Activated CD4-positive, alpha-beta T cell treated with anti-CD3 and anti-CD28 coated beads for 36 hours (primary cell): ENCODE results near the gene EMC9. TPM values are rescaled to one million over a fixed set of nuclear protein-coding genes. Genes with fewer than 3 reads are reported as not detected.
A peak's percentile ranks its signal among the peaks of the same experiment; 100 is the strongest.

Experiments used
- ATAC-seq: fragments of 200-7000 bp; cut with Tn5 transposase; one replicate; pipeline ENCODE4 v1.10.0; 2021; ENCODE audit warnings: mild to moderate bottlenecking, moderate library complexity
- CTCF ChIA-PET: fragments of 350-600 bp; sonication (Branson Sonifier 250); formaldehyde crosslinking; loops from one replicate; lab custom pipeline; 2021; ENCODE audit warnings: antibody characterized with exemption; lab: Charles Lee
- POLR2A ChIA-PET: fragments of 350-600 bp; sonication (Branson Sonifier 250); formaldehyde crosslinking; loops from one replicate; lab custom pipeline; 2021; ENCODE audit warnings: antibody characterized with exemption, inconsistent platforms; lab: Charles Lee
- DNase-seq: peaks from one replicate; pipeline ENCODE4 v3.0.0-alpha.2; 2020
- H3K27ac Mint-ChIP-seq: one replicate; pipeline ENCODE4 v1.8.0; 2021; ENCODE audit warnings: mixed read lengths
- H3K27me3 Mint-ChIP-seq: one replicate; pipeline ENCODE4 v1.8.0; 2021; ENCODE audit warnings: mixed read lengths
- H3K36me3 Mint-ChIP-seq: one replicate; pipeline ENCODE4 v1.8.0; 2021; ENCODE audit warnings: low read depth, mixed read lengths
- H3K4me1 Mint-ChIP-seq: one replicate; pipeline ENCODE4 v1.8.0; 2021; ENCODE audit warnings: mixed read lengths
- H3K4me3 Mint-ChIP-seq: one replicate; pipeline ENCODE4 v1.8.0; 2021; ENCODE audit warnings: mild to moderate bottlenecking, moderate library complexity, mixed read lengths
- H3K9me3 Mint-ChIP-seq: one replicate; pipeline ENCODE4 v1.8.0; 2021; ENCODE audit warnings: low read depth, mixed read lengths
- intact Hi-C, 2 experiments: fragments of 100-400 bp; cut with DNase I in 1 of 2; cut with micrococcal nuclease in 1 of 2; formaldehyde crosslinking; loops; one replicate each; pipeline versions ENCODE4 v1.14.2 to v1.15.1; 2022 to 2024; cut with DNase I, micrococcal nuclease
- total RNA-seq, 2 experiments: library from RNA; stranded (reverse); gene quantifications; one replicate each; pipeline ENCODE4 v1.2.3, GENCODE V29; 2021

The EMC9 gene, protein sequence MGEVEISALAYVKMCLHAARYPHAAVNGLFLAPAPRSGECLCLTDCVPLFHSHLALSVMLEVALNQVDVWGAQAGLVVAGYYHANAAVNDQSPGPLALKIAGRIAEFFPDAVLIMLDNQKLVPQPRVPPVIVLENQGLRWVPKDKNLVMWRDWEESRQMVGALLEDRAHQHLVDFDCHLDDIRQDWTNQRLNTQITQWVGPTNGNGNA
- 10 to 100 TPM; 36.9 to 46.7 TPM for total RNA-seq

DNA sequence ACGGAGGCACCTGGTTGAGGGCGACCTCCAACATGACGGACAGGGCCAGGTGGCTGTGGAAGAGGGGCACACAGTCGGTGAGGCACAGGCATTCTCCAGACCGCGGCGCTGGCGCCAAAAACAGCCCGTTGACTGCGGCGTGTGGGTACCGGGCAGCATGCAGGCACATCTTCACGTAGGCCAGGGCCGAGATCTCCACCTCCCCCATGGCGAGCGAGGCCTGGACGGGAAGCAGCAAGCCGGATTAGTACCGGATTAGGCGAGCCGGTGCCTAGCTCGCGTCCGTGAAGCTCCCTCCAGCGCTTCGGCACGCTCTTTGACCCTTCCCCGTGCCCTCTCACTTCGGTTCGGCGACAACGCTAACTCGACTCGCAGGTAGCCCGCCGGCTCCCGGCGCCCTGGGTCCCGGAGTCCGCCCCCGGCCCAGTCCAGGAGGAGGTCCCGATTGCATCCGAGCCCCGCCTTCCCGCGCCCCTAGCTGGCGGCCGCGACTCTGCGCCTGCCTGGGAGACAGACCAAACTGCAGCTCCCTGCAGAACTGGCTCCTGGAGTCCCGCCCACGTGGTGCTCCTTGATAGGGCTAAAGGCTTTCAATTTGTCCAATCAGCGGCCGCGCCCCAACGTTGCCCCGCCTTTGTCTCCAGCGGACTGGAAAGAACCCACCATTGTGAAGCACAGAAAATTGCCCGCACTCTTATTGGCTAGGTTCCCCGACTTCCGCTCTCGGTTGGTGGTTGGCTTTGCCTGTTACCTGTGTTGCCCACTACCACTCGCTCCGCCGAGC lies at the start of gene EMC9:
Gene EMC9, minus strand, starts transcription at position 495 of the 784 bp plus-strand sequence. Its CDS starts 287 bp downstream, at position 208.
- Mint-ChIP-seq H3K27ac (peak within 1 kb of the TSS; percentile 97), H3K4me3 (peak within 1 kb of the TSS; percentile 88), H3K4me1 (peaks cover 66% of the 10 kb centered on the region), H3K36me3 (peaks cover 84% of the 10 kb centered on the region), H3K27me3 (no peaks in the 10 kb centered on the region), H3K9me3 (no peaks in the 10 kb centered on the region)
- DNase-seq (peak; percentile 100), ATAC-seq (peak; percentile 87)
- ChIA-PET CTCF (interaction anchor here (0.5 to 1.6 kb wide), 9 partner anchors 20 to 167 kb away, joined by 3 to 15 read pairs (median 3); partner anchors contain the start of genes CIDEB, DCAF11, IRF9 and NRL), POLR2A (interaction anchor here (0.6 to 1.9 kb wide), 14 partner anchors 10 to 289 kb away, joined by 3 to 19 read pairs (median 5); partner anchors contain the start of genes CHMP4A, DCAF11, IRF9 and KHNYN)
- intact Hi-C loops = loop anchor here (1.0 to 10.0 kb wide), 13 partner anchors 20 to 1106 kb away; partner anchors contain the start of genes DCAF11 (in 2 of the 2), GMPR2 (in 2 of the 2), IRF9 (in 2 of the 2) and NEDD8 (in 2 of the 2)

DNA sequence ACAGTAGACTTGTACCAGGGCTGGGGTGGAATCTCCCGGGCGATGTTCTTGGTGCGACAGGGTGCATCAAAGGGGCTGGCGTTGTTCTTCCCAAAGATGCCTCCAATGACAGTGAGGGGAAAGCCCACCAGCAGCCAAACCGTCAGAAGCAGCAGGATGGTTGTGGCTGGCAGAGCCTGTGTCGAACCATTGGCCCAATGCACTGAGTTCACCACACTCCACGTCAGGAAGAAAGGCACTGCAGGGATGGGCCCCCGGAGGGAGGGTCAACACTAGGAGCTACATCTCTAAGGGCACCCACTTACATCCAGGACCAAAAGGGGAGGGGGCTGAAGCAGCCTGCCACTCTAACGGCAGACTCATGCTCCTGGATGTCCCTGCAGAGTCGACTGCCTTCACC lies 49.0 kb upstream of the EMC9 start:
- DNase-seq (no peak), ATAC-seq (no peak)
- no peak overlapping the region for H3K4me3 Mint-ChIP-seq
- POLR2A ChIA-PET = no interaction called here
- H3K27ac Mint-ChIP-seq = no peak overlapping the region
- no peaks in the 10 kb centered on the region for H3K9me3 Mint-ChIP-seq
- CTCF ChIA-PET = interaction anchor here (0.7 to 2.7 kb wide), 3 partner anchors 22 to 83 kb away, joined by 4 to 13 read pairs (median 5); partner anchors contain the start of genes CHMP4A and TINF2
- peaks cover 53% of the 10 kb centered on the region for H3K4me1 Mint-ChIP-seq
- H3K27me3 Mint-ChIP-seq = no peaks in the 10 kb centered on the region
- peaks cover 42% of the 10 kb centered on the region for H3K36me3 Mint-ChIP-seq
- intact Hi-C loops = no loop called here

DNA sequence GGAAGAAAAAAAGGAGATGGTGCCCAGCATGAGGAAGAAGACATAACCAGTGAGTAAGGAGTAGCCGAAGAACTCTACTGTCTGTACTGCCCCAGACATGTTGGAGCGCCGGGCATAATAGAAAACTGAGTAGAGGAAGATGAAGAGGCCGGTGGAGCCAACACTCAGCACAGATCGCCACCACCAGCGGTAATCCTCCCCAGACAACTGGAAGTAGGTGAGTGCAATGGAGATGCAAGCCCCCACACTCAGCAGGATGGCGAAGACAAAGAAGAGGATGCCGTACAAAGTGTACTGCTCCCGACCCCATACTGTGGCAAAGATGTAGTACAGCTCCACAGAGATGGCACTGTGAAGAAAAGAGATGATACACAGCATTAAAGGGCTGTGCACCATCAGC lies 48.1 kb upstream of the EMC9 start:
- H3K4me3 Mint-ChIP-seq = no peak overlapping the region
- ATAC-seq (no peak), DNase-seq (no peak)
- no peaks in the 10 kb centered on the region for H3K27me3 Mint-ChIP-seq
- peaks cover 45% of the 10 kb centered on the region for H3K36me3 Mint-ChIP-seq
- intact Hi-C loops = loop anchor here in 1 of 2 experiments (1.0 to 2.0 kb wide), 3 partner anchors 17 to 75 kb away; partner anchors contain the start of genes DCAF11, NRL, REC8 and TINF2
- POLR2A ChIA-PET = interaction anchor here (0.6 to 1.3 kb wide), 4 partner anchors 21 to 54 kb away, joined by 3 to 10 read pairs (median 3); partner anchors contain the start of genes IRF9, PSME1 and TINF2
- H3K27ac Mint-ChIP-seq = peak overlapping the region; percentile 51
- no peaks in the 10 kb centered on the region for H3K9me3 Mint-ChIP-seq
- peaks cover 46% of the 10 kb centered on the region for H3K4me1 Mint-ChIP-seq
- CTCF ChIA-PET = interaction anchor here (0.5 to 2.7 kb wide), 9 partner anchors 14 to 143 kb away, joined by 3 to 14 read pairs (median 7); partner anchors contain the start of genes CHMP4A, IRF9, TINF2 and TSSK4

DNA sequence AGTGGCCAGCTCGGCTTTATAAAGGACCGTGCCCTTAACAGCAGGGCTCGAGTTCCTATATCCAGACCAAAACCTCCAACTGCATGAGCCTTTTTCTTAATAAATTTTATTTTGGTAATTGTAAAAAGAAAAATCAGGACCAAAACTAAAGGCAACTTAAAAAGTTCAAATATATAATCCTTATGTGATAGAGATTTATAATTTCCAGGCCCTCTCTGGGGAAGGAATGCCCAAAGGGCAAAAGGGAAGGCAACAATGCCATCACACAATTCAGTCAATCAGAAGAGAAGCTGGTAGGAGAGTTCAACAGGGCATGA lies 47.6 kb upstream of the EMC9 start:
- Mint-ChIP-seq H3K4me3 (peak overlapping the region; percentile 89), H3K9me3 (no peaks in the 10 kb centered on the region), H3K27me3 (no peaks in the 10 kb centered on the region), H3K36me3 (peaks cover 42% of the 10 kb centered on the region), H3K4me1 (peaks cover 42% of the 10 kb centered on the region), H3K27ac (peak overlapping the region; percentile 51)
- POLR2A ChIA-PET = interaction anchor here (0.5 to 2.0 kb wide), 11 partner anchors 8 to 242 kb away, joined by 3 to 10 read pairs (median 3); partner anchors contain the start of genes CHMP4A, DCAF11, IRF9 and NRL
- DNase-seq (no peak), ATAC-seq (no peak)
- intact Hi-C loops = loop anchor here in 1 of 2 experiments (1.0 to 2.0 kb wide), 3 partner anchors 16 to 75 kb away; partner anchors contain the start of genes DCAF11, NRL, REC8 and TINF2
- CTCF ChIA-PET = interaction anchor here (0.5 to 2.7 kb wide), 13 partner anchors 13 to 144 kb away, joined by 3 to 14 read pairs (median 4); partner anchors contain the start of genes CHMP4A, IRF9, PSME2 and TINF2

DNA sequence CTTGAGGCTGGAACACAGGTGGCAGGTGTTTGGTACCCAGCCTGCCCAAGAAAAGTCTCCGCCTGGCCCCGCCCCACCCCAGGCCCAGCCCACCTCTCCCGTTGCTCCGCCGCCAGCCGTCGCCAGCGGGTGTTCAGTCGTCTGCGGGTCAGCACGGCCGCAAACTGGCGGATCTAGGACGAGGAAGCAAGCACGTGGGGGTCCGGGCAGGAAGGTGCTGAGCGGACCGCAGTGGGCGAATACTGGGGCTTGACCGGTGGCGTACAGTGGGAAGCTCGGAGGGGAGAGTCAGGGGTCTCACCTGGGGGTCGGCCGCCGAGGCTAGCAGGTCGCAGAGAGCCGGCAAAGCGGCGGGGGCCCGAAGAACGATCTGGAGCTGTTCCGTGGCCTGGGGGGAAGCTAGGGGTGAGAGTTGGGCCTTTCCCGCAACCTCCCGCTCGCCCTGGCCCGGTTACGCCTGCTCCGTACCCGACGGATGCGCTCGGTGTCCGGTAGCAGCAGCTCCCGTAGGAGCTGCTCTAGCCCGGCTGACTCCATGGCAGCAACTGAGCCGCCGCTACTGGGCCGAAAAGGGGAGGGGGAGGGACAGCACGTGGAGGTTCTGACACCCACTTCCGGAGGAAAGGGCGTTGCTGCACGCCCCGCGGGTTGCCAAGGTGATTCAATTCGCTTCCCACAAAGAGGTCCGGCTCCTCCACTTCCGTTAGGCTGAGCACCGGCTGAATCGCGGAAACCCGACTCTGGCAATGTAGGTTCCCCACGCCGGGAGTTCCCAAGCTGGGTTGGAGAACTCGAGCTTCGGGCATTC lies 47.1 kb upstream of the EMC9 start, which contains the start of gene IPO4:
Gene IPO4, minus strand, starts transcription at position 566 of the 808 bp plus-strand sequence. Its CDS starts 29 bp downstream, at position 537.
- H3K4me3 Mint-ChIP-seq = peak within 1 kb of the TSS; percentile 89
- intact Hi-C loops = loop anchor here (1.0 to 2.0 kb wide), 13 partner anchors 16 to 111 kb away; partner anchors contain the start of genes DCAF11 (in 2 of the 2), IRF9 (in 2 of the 2), NRL (in 2 of the 2) and PSME1 (in 2 of the 2)
- POLR2A ChIA-PET = interaction anchor here (0.5 to 2.0 kb wide), 12 partner anchors 8 to 243 kb away, joined by 3 to 10 read pairs (median 4); partner anchors contain the start of genes CHMP4A, DCAF11, IRF9 and NRL
- H3K27ac Mint-ChIP-seq = peak within 1 kb of the TSS; percentile 83
- H3K4me1 Mint-ChIP-seq = peaks cover 40% of the 10 kb centered on the region
- DNase-seq (peak; percentile 97), ATAC-seq (peak; percentile 92)
- no peaks in the 10 kb centered on the region for H3K27me3 Mint-ChIP-seq
- H3K36me3 Mint-ChIP-seq = peaks cover 42% of the 10 kb centered on the region
- H3K9me3 Mint-ChIP-seq = no peaks in the 10 kb centered on the region
- CTCF ChIA-PET = interaction anchor here (0.6 to 2.7 kb wide), 13 partner anchors 13 to 144 kb away, joined by 3 to 14 read pairs (median 4); partner anchors contain the start of genes CHMP4A, IRF9, PSME2 and TINF2

DNA sequence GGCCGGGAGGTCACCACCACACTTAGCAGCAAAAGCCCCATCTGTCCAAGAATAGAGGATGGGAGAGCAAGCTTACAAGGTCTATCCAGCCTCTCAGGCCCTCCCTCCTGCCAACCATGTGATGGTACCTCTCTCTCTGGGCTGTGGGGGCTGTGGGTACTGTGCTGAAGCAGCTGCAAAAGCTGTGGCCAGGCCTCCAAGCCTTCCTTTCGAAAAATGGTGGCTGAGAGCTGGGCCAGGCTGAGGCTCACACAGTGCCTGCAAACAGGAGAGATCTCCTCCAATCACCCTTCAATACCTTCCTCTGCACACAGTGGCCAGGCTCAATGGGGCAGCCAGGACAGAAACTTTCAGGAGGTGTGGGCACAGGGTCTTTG lies 46.1 kb upstream of the EMC9 start:
- DNase-seq (no peak), ATAC-seq (no peak)
- POLR2A ChIA-PET = interaction anchor here (1.9 to 2.0 kb wide), 2 partner anchors 26 to 73 kb away, joined by 5 to 6 read pairs; partner anchors contain the start of genes CHMP4A, DCAF11 and NRL
- H3K27ac Mint-ChIP-seq = peak overlapping the region; percentile 83
- intact Hi-C loops = no loop called here
- peak overlapping the region; percentile 89 for H3K4me3 Mint-ChIP-seq
- H3K27me3 Mint-ChIP-seq = no peaks in the 10 kb centered on the region
- CTCF ChIA-PET = interaction anchor here (0.9 to 2.0 kb wide), 6 partner anchors 14 to 121 kb away, joined by 3 to 8 read pairs (median 4); partner anchors contain the start of genes CIDEB, GMPR2, MDP1 and NEDD8
- H3K9me3 Mint-ChIP-seq = no peaks in the 10 kb centered on the region
- peaks cover 41% of the 10 kb centered on the region for H3K36me3 Mint-ChIP-seq
- H3K4me1 Mint-ChIP-seq = peaks cover 35% of the 10 kb centered on the region

DNA sequence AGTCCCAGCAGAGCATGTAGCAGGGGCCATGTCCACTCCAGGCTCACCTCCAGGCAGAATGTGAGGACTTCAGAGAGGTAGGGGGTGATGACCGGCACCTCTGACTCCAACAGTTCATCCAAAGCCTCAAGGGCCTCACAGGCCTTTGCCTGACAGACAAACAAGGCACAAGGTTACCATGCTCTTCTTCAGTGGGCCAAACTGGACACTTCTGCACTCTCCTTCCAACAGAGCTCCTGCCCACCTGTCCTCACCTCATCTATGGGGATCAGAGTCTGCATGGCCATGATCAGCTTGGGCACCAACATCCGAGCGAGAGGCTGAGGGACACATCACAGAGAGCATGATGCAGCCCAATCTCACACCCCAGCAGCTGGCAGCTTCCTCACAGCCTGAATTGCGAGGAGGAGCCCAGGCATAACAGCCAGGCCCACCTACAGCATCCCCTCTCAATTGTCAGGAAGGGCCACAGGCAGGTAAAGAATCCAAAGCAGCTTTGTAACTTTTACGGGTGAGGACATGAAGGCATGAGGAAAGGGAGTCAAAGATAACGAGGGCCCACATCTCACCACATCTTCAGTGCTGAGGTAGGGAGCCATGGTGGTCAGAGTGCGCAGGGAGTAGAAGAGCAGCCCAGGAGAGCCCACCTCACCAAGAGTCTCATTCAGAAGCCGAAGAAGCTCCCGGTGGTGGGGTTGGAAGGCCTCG lies 45.6 kb upstream of the EMC9 start:
- POLR2A ChIA-PET = interaction anchor here (1.9 to 2.0 kb wide), 2 partner anchors 26 to 72 kb away, joined by 5 to 6 read pairs; partner anchors contain the start of genes CHMP4A, DCAF11 and NRL
- H3K4me3 Mint-ChIP-seq = peak overlapping the region; percentile 89
- H3K4me1 Mint-ChIP-seq = peaks cover 31% of the 10 kb centered on the region
- ATAC-seq (no peak), DNase-seq (no peak)
- intact Hi-C loops = no loop called here
- H3K36me3 Mint-ChIP-seq = peaks cover 41% of the 10 kb centered on the region
- CTCF ChIA-PET = interaction anchor here (0.9 to 2.0 kb wide), 6 partner anchors 14 to 121 kb away, joined by 3 to 8 read pairs (median 4); partner anchors contain the start of genes CIDEB, GMPR2, MDP1 and NEDD8
- H3K27ac Mint-ChIP-seq = no peak overlapping the region
- no peaks in the 10 kb centered on the region for H3K27me3 Mint-ChIP-seq
- no peaks in the 10 kb centered on the region for H3K9me3 Mint-ChIP-seq

DNA sequence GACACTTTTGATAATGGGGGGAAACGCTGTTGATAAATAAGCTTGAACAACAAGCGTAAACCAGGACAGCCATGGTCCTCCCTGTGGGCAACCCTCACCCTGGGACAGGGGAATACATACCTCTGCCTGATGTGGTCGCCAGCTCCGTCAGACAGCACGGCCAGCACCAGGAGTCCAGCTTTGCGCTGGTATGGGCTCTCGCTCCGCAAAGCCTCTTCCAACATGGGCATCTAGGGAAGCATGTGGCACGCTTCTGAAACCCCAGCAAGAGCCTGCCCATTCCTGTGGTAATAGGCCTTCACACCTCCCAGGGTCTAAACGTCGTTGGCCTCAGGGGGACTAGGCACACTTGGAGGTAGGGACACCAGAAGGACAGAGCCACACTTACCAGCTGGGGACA lies 44.4 kb upstream of the EMC9 start:
- ChIA-PET POLR2A (interaction anchor here (0.7 kb wide), 1 partner anchor 21 kb away, joined by 3 read pairs; no protein-coding TSS in a partner anchor), CTCF (interaction anchor here (0.7 to 2.5 kb wide), 4 partner anchors 25 to 146 kb away, joined by 3 to 7 read pairs (median 3); partner anchors contain the start of gene IRF9)
- Mint-ChIP-seq H3K4me1 (peaks cover 29% of the 10 kb centered on the region), H3K4me3 (no peak overlapping the region), H3K9me3 (no peaks in the 10 kb centered on the region), H3K27me3 (no peaks in the 10 kb centered on the region), H3K36me3 (peaks cover 36% of the 10 kb centered on the region), H3K27ac (no peak overlapping the region)
- intact Hi-C loops = no loop called here
- ATAC-seq (no peak), DNase-seq (no peak)

DNA sequence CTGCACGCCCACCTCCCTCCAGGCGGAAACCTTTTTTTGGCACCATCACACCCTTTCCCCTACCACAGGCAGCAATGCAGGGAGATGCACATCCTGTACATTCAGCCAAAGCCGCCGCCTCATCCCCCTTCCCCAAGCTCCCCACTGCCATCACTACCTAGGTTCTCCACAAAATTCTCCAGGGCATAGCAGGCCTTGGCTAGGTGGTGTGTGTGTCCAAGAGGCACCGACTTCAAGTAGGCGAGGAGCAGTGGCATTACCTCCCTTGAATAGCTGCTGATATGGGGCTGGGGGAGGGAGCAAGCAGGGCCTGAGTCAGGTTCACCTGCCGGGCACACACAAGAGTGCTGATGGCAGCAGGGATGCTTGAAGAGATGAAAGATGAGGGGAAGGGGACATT lies 43.6 kb upstream of the EMC9 start:
- H3K27ac Mint-ChIP-seq = no peak overlapping the region
- ChIA-PET CTCF (interaction anchor here (0.6 to 2.5 kb wide), 5 partner anchors 24 to 618 kb away, joined by 3 to 7 read pairs (median 3); partner anchors contain the start of gene IRF9), POLR2A (interaction anchor here (0.6 kb wide), 1 partner anchor 47 kb away, joined by 3 read pairs; no protein-coding TSS in a partner anchor)
- intact Hi-C loops = no loop called here
- H3K4me1 Mint-ChIP-seq = peaks cover 27% of the 10 kb centered on the region
- H3K9me3 Mint-ChIP-seq = no peaks in the 10 kb centered on the region
- no peak for ATAC-seq
- no peak for DNase-seq
- no peak overlapping the region for H3K4me3 Mint-ChIP-seq
- H3K36me3 Mint-ChIP-seq = peaks cover 34% of the 10 kb centered on the region
- H3K27me3 Mint-ChIP-seq = no peaks in the 10 kb centered on the region
